Esophagus squamous epithelium (tissue), 5 donors: Measurements from ENCODE around the gene XG. TPM values are rescaled to one million over a fixed set of nuclear protein-coding genes. Genes with fewer than 3 reads are reported as not detected.

Source experiments
- DNase-seq: peaks from one replicate; lab custom pipeline; 2025; lab: John Stamatoyannopoulos, UW
- H3K27ac ChIP-seq, 4 donors: fragments of 200-600 bp; sonication (generic); one replicate each; pipeline ENCODE4 v1.5.1; 2016 to 2019; ENCODE audit warnings: mild to moderate bottlenecking in 1 of 4
- H3K27me3 ChIP-seq, 4 donors: fragments of 200-600 bp; sonication (generic); 1 replicate in 3 of 4; 2 replicates in 1 of 4; pipeline versions ENCODE4 v1.5.1 to v1.6.0; 2017 to 2021; ENCODE audit warnings: antibody characterized with exemption in 1 of 4
- H3K36me3 ChIP-seq, 3 donors: fragments of 200-600 bp; sonication (generic); one replicate each; pipeline ENCODE4 v1.5.1; 2016 to 2019
- H3K4me1 ChIP-seq, 3 donors: fragments of 200-600 bp; sonication (generic); one replicate each; pipeline ENCODE4 v1.5.1; 2017 to 2019
- H3K4me3 ChIP-seq, 4 donors: fragments of 200-600 bp; sonication (generic); 1 replicate in 3 of 4; 2 replicates in 1 of 4; pipeline ENCODE4 v1.5.1; 2016 to 2019; ENCODE audit warnings: mild to moderate bottlenecking in 2 of 4, moderate library complexity in 1 of 4
- H3K9me3 ChIP-seq, 3 donors: fragments of 200-600 bp; sonication (generic); one replicate each; pipeline ENCODE4 v1.5.1; 2016 to 2019
- CTCF ChIP-seq, 6 experiments: fragments of 450-650 bp in 4 of 6; fragments of 200-600 bp in 2 of 6; sonication (generic) in 2 of 6; IDR thresholded peaks; one replicate each; pipeline ENCODE4 v1.5.1; 2016 to 2019; ENCODE audit warnings: antibody characterized with exemption in 6 of 6, mild to moderate bottlenecking in 4 of 6, moderate library complexity in 4 of 6
- POLR2A ChIP-seq, 4 donors: fragments of 450-650 bp; IDR thresholded peaks; one replicate each; pipeline ENCODE4 v1.6.1; 2017; ENCODE audit warnings: antibody characterized with exemption in 4 of 4, mild to moderate bottlenecking in 4 of 4, moderate library complexity in 3 of 4
- WGBS, 2 donors: methylation state at CpG; one replicate each; pipeline ENCODE4 v1.1.5; 2018; 5-methylcytosine and 5-hydroxymethylcytosine counted together
- intact Hi-C: fragments of 100-400 bp; cut with DNase I; formaldehyde crosslinking; loops from one replicate; pipeline ENCODE4 v1.15.0; 2022
- total RNA-seq, 4 donors: library from RNA; depleted of rRNA; stranded (reverse); fragments of >200 nt; gene quantifications; one replicate each; pipeline ENCODE4 v1.1.0, GENCODE V29; 2016
- donor health status: DM: yes; HTN: yes; CAD: no.

XG gene
- total RNA-seq, 4 donors from 2014 or later, result 8.0 to 16.9 (median 11.8) TPM

- Histone ChIP-seq H3K36me3 (no peaks in the 10 kb centered on the region), H3K9me3 (no peaks in the 10 kb centered on the region), H3K4me3 (no peak overlapping the region), H3K4me1 (no peaks in the 10 kb centered on the region), H3K27me3 (no peaks in the 10 kb centered on the region), H3K27ac (no peak overlapping the region)
- intact Hi-C loops, result no loop called here
- DNase-seq, result no peak
- TF ChIP-seq CTCF (IDR thresholded peaks at IDR 0.05) (no peak), POLR2A (IDR thresholded peaks at IDR 0.05) (no peak)
- WGBS, 2 donors, result 67 to 92% methylated on average over 4 to 8 of the region's 9 CpGs
These were observed 89.7 kb downstream of the XG start for GRCh38 chrX:2841537-2841936.

DNA sequence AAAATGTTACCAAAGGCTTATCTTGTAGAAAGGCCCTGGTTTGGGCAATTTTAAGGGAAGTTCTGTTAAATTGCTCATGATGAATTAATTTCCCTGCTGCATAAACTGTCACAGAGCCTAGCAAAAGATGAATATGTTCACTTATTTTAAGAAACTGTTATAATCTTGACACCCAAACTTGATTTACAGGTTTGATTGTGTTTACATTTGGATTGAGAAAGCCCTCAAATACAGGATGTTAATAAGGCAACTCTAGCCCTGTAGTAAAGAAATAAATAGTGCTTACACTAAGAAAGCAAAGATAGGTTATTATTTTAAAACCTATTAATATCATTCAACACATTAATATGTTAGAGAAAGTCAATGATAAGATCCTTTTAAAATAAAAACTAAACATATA lies 95.2 kb downstream of the XG start:
- no peak overlapping the region for H3K27ac ChIP-seq
- no peaks in the 10 kb centered on the region for H3K4me1 ChIP-seq
- no peaks in the 10 kb centered on the region for H3K9me3 ChIP-seq
- no peak overlapping the region for H3K4me3 ChIP-seq
- H3K27me3 ChIP-seq, result no peaks in the 10 kb centered on the region
- intact Hi-C loops, result no loop called here
- DNase-seq, result no peak
- TF ChIP-seq CTCF (IDR thresholded peaks at IDR 0.05) (no peak), POLR2A (IDR thresholded peaks at IDR 0.05) (no peak)
- no peaks in the 10 kb centered on the region for H3K36me3 ChIP-seq

DNA sequence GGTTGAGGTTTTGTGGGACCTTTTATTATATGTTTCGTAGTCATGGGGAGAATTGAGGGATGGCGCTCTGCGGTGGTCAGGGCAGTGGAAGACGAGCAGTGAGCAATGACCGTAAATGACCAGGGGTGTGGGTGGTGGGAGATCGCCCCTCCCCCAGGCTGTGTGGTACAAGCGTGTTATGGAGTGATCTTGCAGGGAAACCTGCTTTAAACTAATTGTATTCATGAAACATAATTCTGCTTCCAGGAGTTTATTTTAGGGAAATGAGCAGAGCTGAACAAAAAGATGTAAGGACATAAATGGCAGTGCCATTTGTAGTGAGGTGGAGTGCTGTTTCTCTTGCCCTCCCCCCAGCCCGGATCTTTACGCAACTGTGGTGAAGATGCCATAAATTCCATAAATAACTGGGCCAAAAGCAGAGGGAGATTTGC lies 97.0 kb downstream of the XG start:
- intact Hi-C loops, result no loop called here
- Histone ChIP-seq H3K36me3 (no peaks in the 10 kb centered on the region), H3K4me1 (no peaks in the 10 kb centered on the region), H3K27ac (no peak overlapping the region), H3K4me3 (no peak overlapping the region), H3K27me3 (no peaks in the 10 kb centered on the region), H3K9me3 (no peaks in the 10 kb centered on the region)
- DNase-seq, result no peak
- TF ChIP-seq POLR2A (IDR thresholded peaks at IDR 0.05) (no peak), CTCF (IDR thresholded peaks at IDR 0.05) (no peak)
- WGBS, 2 donors, result 71 to 83% methylated on average over 9 of the region's 9 CpGs

DNA sequence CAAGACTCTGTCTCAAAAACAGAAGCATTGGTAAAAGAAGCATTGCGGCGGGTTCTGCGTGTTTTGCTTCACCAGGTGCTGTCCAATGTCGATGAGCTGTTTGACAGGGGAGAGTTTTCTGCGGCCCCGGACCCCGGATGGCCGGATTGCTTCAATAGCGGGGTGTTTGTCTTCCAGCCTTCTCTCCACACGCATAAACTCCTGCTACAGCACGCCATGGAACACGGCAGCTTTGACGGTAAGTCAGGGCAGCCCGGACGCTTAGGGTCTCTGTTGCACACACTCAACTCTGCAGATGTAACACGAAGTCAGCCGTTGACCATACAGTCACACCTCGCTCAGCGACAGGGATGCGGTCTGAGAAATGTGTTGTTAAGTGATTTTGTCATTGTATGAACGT lies 103.1 kb downstream of the XG start:
- WGBS, 2 donors, result 92 to 95% methylated on average over 8 to 19 of the region's 21 CpGs
- H3K36me3 ChIP-seq, result no peaks in the 10 kb centered on the region
- intact Hi-C loops, result no loop called here
- no peak overlapping the region for H3K27ac ChIP-seq
- TF ChIP-seq POLR2A (IDR thresholded peaks at IDR 0.05), result no peak
- no peak for TF ChIP-seq CTCF (IDR thresholded peaks at IDR 0.05)
- no peak for DNase-seq
- H3K9me3 ChIP-seq, result no peaks in the 10 kb centered on the region
- no peak overlapping the region for H3K4me3 ChIP-seq
- H3K27me3 ChIP-seq, result no peaks in the 10 kb centered on the region
- no peaks in the 10 kb centered on the region for H3K4me1 ChIP-seq

- WGBS, 2 donors, result 90 to 93% methylated on average over 2 of the region's 2 CpGs
- Histone ChIP-seq H3K9me3 (no peaks in the 10 kb centered on the region), H3K4me1 (no peaks in the 10 kb centered on the region), H3K27ac (no peak overlapping the region), H3K36me3 (no peaks in the 10 kb centered on the region), H3K27me3 (no peaks in the 10 kb centered on the region), H3K4me3 (no peak overlapping the region)
- TF ChIP-seq POLR2A (IDR thresholded peaks at IDR 0.05), result no peak
- no peak for DNase-seq
- intact Hi-C loops, result no loop called here
These were observed 103.9 kb downstream of the XG start for GRCh38 chrX:2855761-2856160.

GRCh38 chrX:2857566-2857965 lies 105.7 kb downstream of the XG start:
- 79 to 97% methylated on average over 3 of the region's 3 CpGs for WGBS, 2 donors

More at GRCh38 chrX:2857566-2857965, 105.7 kb downstream of the XG start:
- no peak overlapping the region for H3K4me3 ChIP-seq
- DNase-seq, result no peak
- H3K27me3 ChIP-seq, result no peaks in the 10 kb centered on the region
- H3K9me3 ChIP-seq, result no peaks in the 10 kb centered on the region
- H3K36me3 ChIP-seq, result no peaks in the 10 kb centered on the region
- intact Hi-C loops, result no loop called here
- TF ChIP-seq CTCF (IDR thresholded peaks at IDR 0.05) (no peak), POLR2A (IDR thresholded peaks at IDR 0.05) (no peak)
- H3K27ac ChIP-seq, result no peak overlapping the region
- H3K4me1 ChIP-seq, result no peaks in the 10 kb centered on the region
